Body of pancreas (tissue), 4 donors: Measurements from ENCODE around the gene STPG4.

Experiments used
- POLR2A ChIP-seq, 3 donors: fragments of 450-650 bp; IDR thresholded peaks; one replicate each; pipeline ENCODE4 v1.6.1; 2016; ENCODE audit warnings: antibody characterized with exemption in 3 of 3, mild to moderate bottlenecking in 2 of 3
- TF ChIP-seq, protein P1 (sequence below), 7 experiments: fragments of 450-650 bp in 4 of 7; fragments of 200-600 bp in 3 of 7; sonication (generic) in 3 of 7; IDR thresholded peaks; one replicate each; pipeline ENCODE4 v1.5.1; 2016 to 2019; ENCODE audit warnings: antibody characterized with exemption in 7 of 7

GRCh38 chr2:47179388-47179787 is 24.3 kb upstream of the STPG4 start:
- TF ChIP-seq, protein P1, sequence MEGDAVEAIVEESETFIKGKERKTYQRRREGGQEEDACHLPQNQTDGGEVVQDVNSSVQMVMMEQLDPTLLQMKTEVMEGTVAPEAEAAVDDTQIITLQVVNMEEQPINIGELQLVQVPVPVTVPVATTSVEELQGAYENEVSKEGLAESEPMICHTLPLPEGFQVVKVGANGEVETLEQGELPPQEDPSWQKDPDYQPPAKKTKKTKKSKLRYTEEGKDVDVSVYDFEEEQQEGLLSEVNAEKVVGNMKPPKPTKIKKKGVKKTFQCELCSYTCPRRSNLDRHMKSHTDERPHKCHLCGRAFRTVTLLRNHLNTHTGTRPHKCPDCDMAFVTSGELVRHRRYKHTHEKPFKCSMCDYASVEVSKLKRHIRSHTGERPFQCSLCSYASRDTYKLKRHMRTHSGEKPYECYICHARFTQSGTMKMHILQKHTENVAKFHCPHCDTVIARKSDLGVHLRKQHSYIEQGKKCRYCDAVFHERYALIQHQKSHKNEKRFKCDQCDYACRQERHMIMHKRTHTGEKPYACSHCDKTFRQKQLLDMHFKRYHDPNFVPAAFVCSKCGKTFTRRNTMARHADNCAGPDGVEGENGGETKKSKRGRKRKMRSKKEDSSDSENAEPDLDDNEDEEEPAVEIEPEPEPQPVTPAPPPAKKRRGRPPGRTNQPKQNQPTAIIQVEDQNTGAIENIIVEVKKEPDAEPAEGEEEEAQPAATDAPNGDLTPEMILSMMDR (IDR thresholded peaks at IDR 0.05): no peak
- no peak for TF ChIP-seq POLR2A (IDR thresholded peaks at IDR 0.05)
